Stimulated activated CD8-positive, alpha-beta memory T cell treated with anti-CD3 and anti-CD28 coated beads, Interleukin-15, amount 100 ng/mL, for 24 hours (primary cell): Measurements from ENCODE around the gene TBC1D9.

ENCODE experiments used
- DNase-seq: peaks from one replicate; pipeline ENCODE4 v3.0.0-alpha.2; 2020; ENCODE audit warnings: low read depth

The TBC1D9 gene

DNA sequence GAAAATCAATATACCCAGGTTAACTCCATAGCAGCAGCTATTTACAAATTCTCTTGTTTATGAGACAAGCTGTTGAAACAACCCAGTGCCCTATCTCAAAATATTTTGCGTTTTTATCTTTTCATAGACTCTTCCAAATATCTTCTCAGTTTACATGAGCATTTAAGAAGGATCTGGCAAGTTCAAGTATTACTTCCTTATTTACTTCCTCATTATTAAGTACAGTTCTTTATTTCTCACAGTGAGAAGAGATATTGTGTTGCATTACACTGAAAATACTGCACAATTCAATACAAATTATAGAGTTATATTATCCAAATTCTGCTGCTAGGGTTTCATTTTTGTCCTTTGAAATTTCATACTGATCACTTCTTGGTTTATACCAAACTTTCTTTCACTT is 143.8 kb downstream of the TBC1D9 start:
- no peak for DNase-seq

DNA sequence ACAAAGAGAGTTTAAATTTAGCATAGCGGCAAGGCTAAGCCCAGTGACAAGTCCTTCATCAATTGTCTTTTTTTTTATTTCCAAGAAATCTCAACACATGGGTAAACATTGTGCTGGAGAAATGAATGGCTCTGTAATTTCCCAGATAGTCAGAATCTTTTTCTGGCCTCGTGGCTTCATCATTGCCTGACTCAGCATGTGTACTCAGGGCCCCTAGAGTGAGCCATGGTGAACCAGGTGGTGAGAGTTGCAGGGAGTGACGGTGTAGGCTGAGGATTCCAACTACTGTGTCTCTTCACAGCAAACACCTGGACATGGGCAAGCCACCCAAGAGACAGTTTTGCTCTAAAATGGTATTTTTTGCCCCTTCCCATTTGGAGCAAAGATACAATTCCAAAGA is 144.3 kb downstream of the TBC1D9 start:
- DNase-seq, result no peak

DNA sequence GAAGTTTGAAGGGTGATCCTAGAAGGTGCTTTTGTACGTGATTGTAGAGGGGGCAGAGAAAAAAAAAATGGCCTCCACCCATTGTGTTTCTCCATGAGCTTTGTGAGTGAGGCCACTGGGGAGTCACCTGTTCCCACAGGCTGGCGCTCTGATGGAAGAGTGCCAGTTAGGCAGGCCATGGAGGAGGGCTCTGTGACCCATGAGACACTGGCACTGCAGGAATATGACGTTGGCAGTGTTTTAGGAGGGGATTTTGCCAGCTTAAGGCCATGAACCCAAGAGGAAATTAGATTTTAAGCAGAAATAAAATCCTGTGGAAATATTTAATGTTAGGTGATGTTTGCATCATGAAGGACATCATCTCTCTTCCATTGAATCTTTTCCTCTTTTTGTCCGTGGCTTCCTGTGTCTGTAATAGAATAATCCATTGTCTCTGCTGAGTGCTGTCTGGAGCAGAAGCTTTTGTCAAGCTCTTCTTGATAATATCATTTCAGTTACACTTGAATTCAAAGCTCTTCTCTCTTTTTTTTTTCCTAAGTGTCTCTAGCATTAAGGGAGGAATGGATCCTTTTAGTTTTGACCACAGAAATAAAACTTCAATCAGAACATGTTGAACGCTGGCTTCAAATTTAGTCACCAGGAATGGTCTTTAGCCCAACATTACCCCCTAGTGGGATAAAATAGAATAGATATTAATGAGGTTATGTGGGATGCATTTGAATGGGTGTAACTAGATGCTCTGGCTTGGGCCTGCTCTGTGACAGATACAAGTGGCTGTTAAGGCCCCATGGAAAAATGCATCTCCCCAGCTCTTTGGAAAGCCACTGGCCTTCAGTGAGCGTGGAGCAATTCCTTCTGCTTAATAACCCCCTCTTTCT is 146.4 kb downstream of the TBC1D9 start:
- no peak for DNase-seq

- DNase-seq, result no peak
Measured at GRCh38 chr4:140607852-140608251, 148.3 kb downstream of the TBC1D9 start.

DNA sequence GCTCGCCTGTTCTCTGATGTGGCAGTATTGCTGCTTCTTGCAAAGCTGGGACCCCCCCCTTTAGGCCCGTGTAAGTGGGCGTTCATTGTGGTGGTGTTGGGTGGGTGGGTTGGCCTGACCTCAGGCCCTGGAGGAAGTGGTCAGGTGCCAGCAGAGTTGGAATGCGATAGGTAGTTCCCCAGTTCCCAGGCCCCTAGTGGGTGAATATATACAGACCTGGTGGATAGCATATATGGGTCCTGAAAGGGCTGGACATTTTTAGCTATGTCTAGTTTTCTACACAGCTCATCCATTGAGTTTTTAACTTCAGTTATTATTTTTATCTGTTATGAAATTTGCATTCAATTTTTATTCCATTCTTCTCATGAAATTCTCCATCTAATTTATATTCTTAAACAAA is 151.6 kb downstream of the TBC1D9 start:
- DNase-seq, result no peak

DNA sequence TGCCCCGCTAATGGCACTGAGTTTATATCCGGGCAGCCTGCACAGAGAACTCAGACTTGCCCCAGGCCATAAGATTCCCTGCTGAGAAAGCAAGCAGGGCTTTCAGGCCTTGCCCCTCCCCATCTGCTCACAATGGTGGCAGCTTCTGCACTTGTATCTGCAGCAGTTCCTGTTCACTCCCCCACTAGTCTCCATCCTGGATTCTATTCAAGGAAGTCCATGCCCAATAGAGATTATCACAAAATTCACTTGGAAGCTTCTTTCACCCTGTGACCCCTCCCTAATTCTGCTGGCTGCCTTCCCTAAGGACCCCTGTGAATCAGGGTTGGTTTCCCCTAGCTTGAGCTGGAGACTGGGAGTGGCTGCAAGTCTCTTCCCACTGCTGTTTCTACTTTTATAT is 152.9 kb downstream of the TBC1D9 start:
- no peak for DNase-seq

DNA sequence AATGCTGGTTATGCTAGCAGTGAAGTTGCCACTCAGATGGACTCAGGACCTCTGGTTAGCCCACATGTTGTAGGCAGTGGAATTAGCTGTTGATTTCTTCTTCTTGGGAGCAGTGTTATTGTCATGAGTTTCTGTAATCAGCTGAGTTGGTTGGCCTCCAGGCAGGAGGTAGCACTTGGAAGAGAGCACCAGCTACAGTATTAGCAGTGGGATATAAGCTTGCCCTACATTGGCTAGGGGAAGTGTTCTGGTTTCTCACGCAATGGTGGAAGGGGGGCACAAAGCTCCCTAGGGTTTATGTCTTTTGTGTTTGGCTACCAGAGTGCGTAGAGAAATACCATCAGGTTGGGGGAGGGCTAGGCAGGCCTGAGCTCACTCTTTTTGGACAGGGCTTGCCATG is 153.5 kb downstream of the TBC1D9 start:
- no peak for DNase-seq

DNA sequence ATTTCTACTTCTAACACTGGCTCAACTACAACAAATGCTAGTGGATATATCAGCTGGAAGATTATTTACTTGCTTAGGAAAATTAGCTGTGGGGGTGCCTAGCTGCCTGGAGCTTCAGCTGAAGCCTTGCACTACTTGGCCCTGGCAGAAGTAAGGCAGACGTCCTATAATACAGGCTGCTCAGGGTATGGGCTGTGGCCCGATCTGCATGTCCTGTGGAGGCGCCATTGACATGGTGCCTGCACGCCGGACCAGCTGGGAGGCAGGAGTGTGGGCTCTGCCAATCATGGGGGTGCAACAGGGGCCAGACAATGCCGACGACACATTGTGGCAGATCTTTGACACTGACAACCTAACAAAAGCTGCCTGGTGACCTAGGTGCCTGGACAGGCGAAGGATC is 155.8 kb downstream of the TBC1D9 start:
- DNase-seq, result no peak

GRCh38 chr4:140595065-140595464 is 161.1 kb downstream of the TBC1D9 start:
- DNase-seq, result no peak

GRCh38 chr4:140584439-140584838 is 171.7 kb downstream of the TBC1D9 start:
- DNase-seq, result no peak

GRCh38 chr4:140581078-140581477 is 175.1 kb downstream of the TBC1D9 start:
- DNase-seq, result no peak

DNA sequence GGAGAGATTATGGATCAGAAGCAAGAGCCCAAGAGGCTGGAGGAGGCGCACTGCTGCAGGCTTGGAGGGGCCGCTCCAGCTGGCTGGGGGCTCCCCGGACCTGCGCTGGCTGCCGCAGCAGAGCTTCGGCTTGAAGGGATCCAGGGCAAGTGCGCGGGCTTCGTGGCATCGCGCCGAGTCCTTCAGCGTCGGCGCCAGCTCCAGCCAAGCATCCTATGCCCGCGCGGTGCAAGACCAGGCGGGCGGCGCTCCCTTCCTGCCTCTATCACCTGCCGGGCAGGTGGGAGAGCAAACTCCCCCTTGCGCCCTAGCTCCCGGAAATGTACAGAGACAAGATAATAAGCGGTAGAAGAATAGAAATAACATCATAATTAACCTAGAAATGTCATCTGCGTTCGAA is 176.9 kb downstream of the TBC1D9 start:
- no peak for DNase-seq

GRCh38 chr4:140575489-140575888 is 180.7 kb downstream of the TBC1D9 start:
- DNase-seq, result no peak

DNA sequence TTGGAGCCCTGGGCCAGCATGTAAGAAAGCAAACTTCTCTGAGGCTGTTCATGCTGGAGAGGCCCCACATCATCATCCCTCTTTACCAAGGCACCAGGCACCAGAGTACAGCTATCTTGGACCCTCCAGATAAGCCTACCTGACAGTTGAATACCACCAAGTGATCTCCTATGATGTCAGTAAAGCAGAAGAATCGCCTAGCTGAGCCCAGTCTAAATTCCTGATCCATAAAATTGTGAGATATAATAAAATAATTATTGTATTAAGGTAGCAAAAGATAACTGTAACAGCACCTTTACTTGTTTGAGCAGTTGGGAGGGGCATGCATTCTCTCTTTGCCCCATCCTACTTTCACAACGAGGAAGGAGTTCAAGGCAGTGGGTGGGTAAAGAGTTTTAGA is 184.6 kb downstream of the TBC1D9 start:
- DNase-seq, result no peak
